NT2/D1 (cell line): ENCODE data around the gene DNALI1.
A peak's percentile ranks its signal among the peaks of the same experiment; 100 is the strongest.

Experiments
- DNase-seq: peaks from one replicate; pipeline ENCODE4 v3.0.0-alpha.2; 2011; ENCODE audit warnings: low read depth, low spot score
- H3K27me3 ChIP-seq: 2 replicates; pipeline ENCODE4 v1.6.0; 2011; ENCODE audit warnings: mild to moderate bottlenecking; ENCODE audit not compliant: insufficient read length, insufficient read depth
- H3K36me3 ChIP-seq: 2 replicates; pipeline ENCODE4 v1.6.1; 2011; ENCODE audit warnings: mild to moderate bottlenecking, low read length, mixed read lengths; ENCODE audit not compliant: insufficient read depth, insufficient read length
- H3K4me1 ChIP-seq: 2 replicates; pipeline ENCODE4 v1.5.1; 2011; ENCODE audit not compliant: insufficient read depth, insufficient read length
- H3K4me3 ChIP-seq: 2 replicates; pipeline ENCODE4 v1.5.1; 2011; ENCODE audit warnings: low read depth; ENCODE audit not compliant: insufficient read length
- H3K9ac ChIP-seq: 2 replicates; pipeline ENCODE4 v1.6.0; 2011; ENCODE audit warnings: low read depth; ENCODE audit not compliant: insufficient read length
- H3K9me3 ChIP-seq: 2 replicates; pipeline ENCODE4 v1.5.1; 2011; ENCODE audit warnings: mild to moderate bottlenecking, low read length; ENCODE audit not compliant: insufficient read depth
- SUZ12 ChIP-seq: IDR thresholded peaks from 2 replicates; pipeline ENCODE4 v1.6.1; 2011; ENCODE audit not compliant: insufficient read length, insufficient read depth; ENCODE audit errors: extremely low read depth
- YY1 ChIP-seq: IDR thresholded peaks from 2 replicates; pipeline ENCODE4 v1.6.1; 2011; ENCODE audit not compliant: insufficient read length, insufficient read depth
- ZNF274 ChIP-seq: IDR thresholded peaks from 2 replicates; pipeline ENCODE4 v1.6.1; 2011; ENCODE audit warnings: mild to moderate bottlenecking, low read depth, low read length

DNALI1 gene

DNA sequence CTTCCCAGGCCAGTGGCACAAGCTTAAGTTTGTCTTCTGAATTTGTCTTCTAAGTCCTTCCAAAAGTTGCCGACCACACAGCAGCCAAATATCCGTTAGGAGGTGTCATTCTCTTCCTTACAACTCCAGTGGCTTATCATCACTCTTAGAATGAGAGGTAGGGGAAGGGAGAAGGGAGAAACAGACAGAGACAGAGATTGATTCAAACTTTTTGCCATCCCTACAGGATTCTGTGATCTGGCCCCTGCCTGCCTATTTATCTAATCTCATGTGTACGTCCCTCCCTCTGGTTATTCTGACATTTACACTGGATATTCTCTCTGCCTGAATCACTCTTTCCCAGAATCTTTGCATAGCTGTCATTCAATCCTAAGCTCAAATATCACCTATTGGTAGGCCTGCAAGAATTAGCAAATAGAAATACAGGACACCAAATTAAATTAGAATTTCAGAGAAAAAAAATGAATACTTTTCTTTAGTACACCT, 39.5 kb downstream of the DNALI1 start:
- TF ChIP-seq YY1: no peak
- TF ChIP-seq SUZ12: no peak
- no peak for TF ChIP-seq ZNF274

DNA sequence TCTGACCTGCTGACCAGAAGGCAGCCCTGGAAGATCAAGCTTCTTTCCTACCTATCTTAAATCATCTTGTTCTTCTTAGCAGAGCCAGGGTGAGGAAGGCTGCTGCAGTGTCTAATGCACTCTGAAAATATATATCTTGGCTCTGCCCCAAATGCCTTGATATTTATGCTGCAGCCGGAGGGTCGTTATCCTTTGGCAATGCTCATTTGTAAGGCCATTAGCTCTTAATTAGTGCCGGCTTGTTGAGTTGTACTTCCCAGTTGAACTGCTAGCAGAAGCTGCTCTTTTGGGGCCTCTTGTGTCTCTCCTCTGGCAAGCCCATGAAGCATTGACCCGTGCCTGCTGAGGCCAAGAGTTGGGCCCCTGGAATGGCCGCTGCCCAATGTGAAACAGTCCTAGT, 43.2 kb downstream of the DNALI1 start:
- H3K27me3 ChIP-seq: peaks cover 6% of the 10 kb centered on the region
- no peak overlapping the region for H3K9ac ChIP-seq
- no peaks in the 10 kb centered on the region for H3K36me3 ChIP-seq
- TF ChIP-seq ZNF274 (no peak), SUZ12 (no peak), YY1 (no peak)
- H3K4me3 ChIP-seq: no peak overlapping the region
- H3K9me3 ChIP-seq: no peaks in the 10 kb centered on the region
- no peak for DNase-seq
- peaks cover 4% of the 10 kb centered on the region for H3K4me1 ChIP-seq

More for the DNA sequence above, 39.5 kb downstream of the DNALI1 start:
- peaks cover 6% of the 10 kb centered on the region for H3K27me3 ChIP-seq
- peak overlapping the region; percentile 34 for H3K9ac ChIP-seq
- DNase-seq: no peak
- no peaks in the 10 kb centered on the region for H3K9me3 ChIP-seq
- peaks cover 35% of the 10 kb centered on the region for H3K36me3 ChIP-seq
- H3K4me3 ChIP-seq: peak overlapping the region; percentile 16
- H3K4me1 ChIP-seq: no peaks in the 10 kb centered on the region

DNA sequence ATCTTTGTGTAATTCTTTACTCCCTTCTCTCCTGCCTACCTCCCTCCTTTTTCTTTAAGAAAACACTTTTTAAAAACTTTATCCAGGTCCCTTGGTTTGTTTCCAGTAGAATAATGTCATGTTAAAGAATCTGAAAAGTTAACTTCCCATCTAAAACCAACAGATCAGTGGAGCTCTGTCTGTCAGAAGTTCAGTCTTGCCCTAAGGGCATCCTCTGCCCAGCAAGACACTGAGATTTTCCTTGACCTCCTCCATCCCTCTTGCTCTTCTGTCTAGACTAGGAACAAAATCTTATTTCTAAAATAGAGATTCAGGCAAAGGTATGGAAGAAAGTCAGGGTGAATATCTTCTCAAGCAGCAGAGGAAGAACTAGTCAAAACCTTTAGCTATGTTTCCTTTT, 44.7 kb downstream of the DNALI1 start:
- DNase-seq: no peak
- Histone ChIP-seq H3K4me1 (peaks cover 8% of the 10 kb centered on the region), H3K4me3 (no peak overlapping the region), H3K36me3 (no peaks in the 10 kb centered on the region), H3K9ac (no peak overlapping the region), H3K9me3 (no peaks in the 10 kb centered on the region), H3K27me3 (peaks cover 4% of the 10 kb centered on the region)
- TF ChIP-seq YY1 (no peak), SUZ12 (no peak), ZNF274 (no peak)

DNA sequence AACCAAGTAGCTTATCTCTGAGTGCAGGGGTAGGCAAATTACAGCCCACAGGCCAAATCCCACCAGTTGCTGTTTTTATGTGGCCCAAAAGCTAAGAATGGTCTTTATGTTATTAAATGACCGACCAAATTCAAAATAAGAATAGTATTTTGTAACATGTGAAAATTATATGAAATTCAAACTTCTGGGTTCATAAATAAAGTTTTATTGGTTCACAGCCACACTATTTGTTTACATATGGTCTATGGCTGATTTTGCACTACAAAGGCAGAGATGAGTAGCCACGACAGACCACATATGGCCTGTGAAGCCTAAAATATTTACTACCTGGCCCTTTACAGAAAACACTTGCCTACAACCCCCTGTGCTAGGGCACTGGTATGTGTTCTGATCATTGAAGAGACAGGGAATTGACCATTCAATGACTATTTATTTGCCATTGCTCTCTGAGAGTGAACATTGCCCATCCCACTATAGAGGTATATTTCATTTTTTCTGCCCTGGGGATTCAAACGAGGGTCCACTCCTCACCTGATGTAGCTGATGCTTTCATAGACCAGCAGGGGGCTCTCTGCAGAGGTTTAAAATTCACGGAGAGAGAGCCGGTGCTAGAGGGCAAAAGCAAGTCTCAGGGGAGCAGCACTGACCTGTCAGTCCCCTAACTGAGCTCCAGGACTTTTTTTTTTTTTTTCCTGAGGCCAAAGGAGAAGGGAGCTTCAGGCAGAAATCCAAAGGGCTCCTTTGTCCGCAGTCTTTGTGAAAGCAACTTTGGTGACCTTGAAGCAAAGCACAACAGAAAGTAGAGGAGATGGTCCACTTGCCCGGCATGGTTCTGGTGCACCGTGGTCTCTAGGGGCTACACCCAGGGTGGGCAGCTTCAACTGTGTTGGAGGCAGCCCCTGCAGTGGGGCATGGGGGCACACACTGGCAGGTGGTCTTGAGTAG, 46.3 kb downstream of the DNALI1 start:
- TF ChIP-seq YY1: no peak
- TF ChIP-seq SUZ12: no peak
- TF ChIP-seq ZNF274: no peak
- no peak overlapping the region for H3K4me3 ChIP-seq
- peaks cover 6% of the 10 kb centered on the region for H3K27me3 ChIP-seq
- H3K9ac ChIP-seq: no peak overlapping the region
- DNase-seq: peak; percentile 55
- peaks cover 8% of the 10 kb centered on the region for H3K4me1 ChIP-seq
- no peaks in the 10 kb centered on the region for H3K36me3 ChIP-seq
- H3K9me3 ChIP-seq: no peaks in the 10 kb centered on the region

DNA sequence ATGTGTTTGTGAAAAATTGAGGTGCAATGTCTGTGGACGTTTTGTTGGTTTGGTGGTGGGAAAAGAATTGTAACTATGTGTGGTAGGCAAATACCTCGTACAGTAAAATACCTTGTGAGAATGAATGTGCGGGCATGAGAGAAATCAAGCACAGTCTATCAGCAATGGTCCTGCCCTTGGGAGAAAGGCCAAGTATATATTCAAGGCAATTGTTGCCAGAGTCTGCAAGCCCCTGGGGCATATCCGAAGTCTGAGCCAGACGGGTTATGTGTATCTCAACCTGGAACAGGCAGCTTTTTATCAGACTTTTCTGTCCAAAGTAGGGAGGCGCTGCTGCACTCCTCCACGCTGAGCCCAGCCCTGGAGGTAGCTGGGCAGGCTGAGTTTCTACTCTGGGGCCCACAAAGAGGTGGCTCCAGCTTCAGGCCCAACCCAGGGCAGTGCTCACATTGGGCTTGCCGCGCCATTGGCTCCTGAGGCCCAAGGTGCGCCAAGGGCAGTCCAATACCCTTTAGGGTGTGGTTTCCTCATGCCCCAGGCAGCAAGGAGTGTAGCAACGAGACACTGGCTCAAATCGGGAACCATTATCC, 48.4 kb downstream of the DNALI1 start:
- H3K27me3 ChIP-seq: peaks cover 22% of the 10 kb centered on the region
- no peak for TF ChIP-seq SUZ12
- no peak for TF ChIP-seq ZNF274
- no peak for TF ChIP-seq YY1

DNA sequence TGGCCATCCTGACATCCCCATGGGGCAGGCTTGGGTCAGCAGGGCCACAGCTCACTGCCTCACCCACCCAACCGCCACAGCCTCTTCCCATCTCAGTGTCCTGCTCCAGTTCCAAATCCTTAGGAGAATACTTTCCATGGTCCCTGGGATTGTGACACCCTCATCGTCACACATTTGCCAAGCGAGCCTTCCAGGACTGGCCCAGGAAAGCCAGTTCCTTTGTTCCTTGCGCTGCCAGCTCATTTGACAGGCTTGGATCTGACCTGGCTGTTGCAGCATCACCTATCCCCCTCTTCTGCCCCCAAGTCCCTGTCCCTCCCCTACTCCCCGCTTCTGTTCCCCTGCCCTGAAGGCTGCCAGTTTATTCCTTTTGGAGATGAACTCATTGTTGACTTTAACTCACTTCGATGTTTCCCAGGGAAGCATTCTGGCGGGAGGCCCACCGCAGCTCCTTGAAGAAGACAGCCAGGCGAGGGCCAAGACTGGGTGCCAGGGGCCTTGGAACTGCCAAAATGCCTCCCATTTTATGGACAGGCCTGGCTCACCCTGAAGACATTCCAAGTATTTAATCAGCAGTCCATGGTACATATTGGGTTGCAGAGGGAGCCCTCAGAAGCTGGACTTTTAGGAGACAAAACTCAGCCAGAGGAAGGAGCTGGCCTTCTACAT, 49.2 kb downstream of the DNALI1 start:
- TF ChIP-seq YY1: no peak
- no peak for TF ChIP-seq SUZ12
- TF ChIP-seq ZNF274: no peak
- H3K9me3 ChIP-seq: no peaks in the 10 kb centered on the region
- no peaks in the 10 kb centered on the region for H3K36me3 ChIP-seq
- no peak for DNase-seq
- H3K4me3 ChIP-seq: no peak overlapping the region
- no peak overlapping the region for H3K9ac ChIP-seq
- peaks cover 22% of the 10 kb centered on the region for H3K27me3 ChIP-seq
- peaks cover 8% of the 10 kb centered on the region for H3K4me1 ChIP-seq

More for the DNA sequence above, 48.4 kb downstream of the DNALI1 start:
- Histone ChIP-seq H3K9me3 (no peaks in the 10 kb centered on the region), H3K4me3 (no peak overlapping the region), H3K36me3 (no peaks in the 10 kb centered on the region), H3K9ac (no peak overlapping the region), H3K4me1 (peaks cover 8% of the 10 kb centered on the region)
- DNase-seq: no peak
